ENCODE measurements around the gene C19orf12.

Gene C19orf12

GRCh38 chr19:29714953-29715700 is at the start of gene C19orf12:
Gene C19orf12, minus strand, starts transcription at chr19:29715261. Its CDS starts 6,848 bp downstream, at chr19:29708413.
- H3K4me3 ChIP-seq (ENCODE audit: low read depth, low read length), result peak within 1 kb of the TSS; percentile 63
- TF ChIP-seq CTCF (IDR thresholded peaks at IDR 0.05; ENCODE audit: borderline replicate concordance, insufficient read depth, low read depth, low read length), result no peak

- no peak overlapping the region for H3K4me3 ChIP-seq (ENCODE audit: low read depth, low read length)
- TF ChIP-seq CTCF (IDR thresholded peaks at IDR 0.05; ENCODE audit: borderline replicate concordance, insufficient read depth, low read depth, low read length), result no peak
Measured at GRCh38 chr19:29764361-29764760, 49.3 kb upstream of the C19orf12 start.

GRCh38 chr19:29763196-29763595 is 48.1 kb upstream of the C19orf12 start:
- TF ChIP-seq CTCF (IDR thresholded peaks at IDR 0.05; ENCODE audit: borderline replicate concordance, insufficient read depth, low read depth, low read length), result no peak
- no peak overlapping the region for H3K4me3 ChIP-seq (ENCODE audit: low read depth, low read length)

GRCh38 chr19:29761575-29762232 is 46.6 kb upstream of the C19orf12 start:
- H3K4me3 ChIP-seq (ENCODE audit: low read depth, low read length), result no peak overlapping the region
- no peak for TF ChIP-seq CTCF (IDR thresholded peaks at IDR 0.05; ENCODE audit: borderline replicate concordance, insufficient read depth, low read depth, low read length)

- no peak overlapping the region for H3K4me3 ChIP-seq (ENCODE audit: low read depth, low read length)
Measured at GRCh38 chr19:29760752-29761502, 45.9 kb upstream of the C19orf12 start.

GRCh38 chr19:29759359-29759758 is 44.3 kb upstream of the C19orf12 start:
- H3K4me3 ChIP-seq (ENCODE audit: low read depth, low read length), result no peak overlapping the region
- no peak for TF ChIP-seq CTCF (IDR thresholded peaks at IDR 0.05; ENCODE audit: borderline replicate concordance, insufficient read depth, low read depth, low read length)

More at GRCh38 chr19:29760752-29761502, 45.9 kb upstream of the C19orf12 start:
- TF ChIP-seq CTCF (IDR thresholded peaks at IDR 0.05; ENCODE audit: borderline replicate concordance, insufficient read depth, low read depth, low read length), result no peak

Data from GM12875 (cell line).